GM18907 (cell line): Measurements from ENCODE around the gene EXD3.

Experiments
- ATAC-seq: cut with Tn5 transposase; IDR thresholded peaks from one replicate; pipeline ENCODE4 v1.9.1; 2021; ENCODE audit warnings: mild to moderate bottlenecking, moderate library complexity; ENCODE audit not compliant: unreplicated experiment

EXD3 gene

DNA sequence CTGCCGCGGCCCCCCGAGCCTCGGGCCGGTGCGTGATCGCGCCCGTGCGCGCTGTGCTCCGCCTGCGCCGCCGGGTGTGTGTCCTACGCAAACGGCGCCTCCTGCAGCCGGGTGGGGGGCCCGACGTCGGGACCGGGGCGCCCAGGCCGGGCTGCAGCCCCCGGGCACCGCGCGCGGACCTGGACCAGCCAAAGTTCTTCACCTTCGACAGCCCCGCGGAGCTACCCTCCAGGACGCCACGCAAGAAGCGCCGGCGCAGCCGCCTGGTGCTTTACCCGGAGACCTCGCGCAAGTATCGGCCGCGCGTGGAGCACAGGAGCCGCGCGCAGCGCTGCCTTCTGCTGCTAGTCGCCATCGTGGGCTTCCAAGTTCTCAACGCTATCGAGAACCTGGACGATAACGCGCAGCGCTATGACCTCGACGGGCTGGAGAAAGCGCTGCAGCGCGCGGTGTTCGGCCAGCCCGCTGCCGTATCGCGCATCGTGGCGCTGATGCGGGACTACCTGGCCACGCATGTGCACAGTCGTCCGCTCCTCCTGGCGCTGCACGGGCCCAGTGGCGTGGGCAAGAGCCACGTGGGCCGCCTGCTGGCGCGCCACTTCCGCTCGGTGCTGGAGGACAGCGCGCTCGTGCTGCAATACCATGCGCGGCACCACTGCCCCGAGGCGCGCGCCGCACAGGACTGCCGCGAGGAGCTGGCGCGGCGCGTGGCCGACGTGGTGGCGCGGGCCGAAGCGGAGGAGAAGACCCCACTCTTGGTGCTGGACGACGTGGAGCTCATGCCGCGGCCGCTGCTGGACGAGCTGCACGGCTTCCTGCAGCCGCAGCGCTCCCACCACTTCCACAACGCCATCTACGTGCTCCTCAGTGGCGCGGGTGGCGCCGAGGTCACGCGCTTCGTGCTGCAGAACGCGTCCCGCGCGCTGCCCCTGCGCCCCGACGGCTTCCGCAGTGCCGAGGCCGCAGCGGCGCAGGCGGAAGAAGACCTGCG lies 143.9 kb downstream of the EXD3 start:
- no peak for ATAC-seq

DNA sequence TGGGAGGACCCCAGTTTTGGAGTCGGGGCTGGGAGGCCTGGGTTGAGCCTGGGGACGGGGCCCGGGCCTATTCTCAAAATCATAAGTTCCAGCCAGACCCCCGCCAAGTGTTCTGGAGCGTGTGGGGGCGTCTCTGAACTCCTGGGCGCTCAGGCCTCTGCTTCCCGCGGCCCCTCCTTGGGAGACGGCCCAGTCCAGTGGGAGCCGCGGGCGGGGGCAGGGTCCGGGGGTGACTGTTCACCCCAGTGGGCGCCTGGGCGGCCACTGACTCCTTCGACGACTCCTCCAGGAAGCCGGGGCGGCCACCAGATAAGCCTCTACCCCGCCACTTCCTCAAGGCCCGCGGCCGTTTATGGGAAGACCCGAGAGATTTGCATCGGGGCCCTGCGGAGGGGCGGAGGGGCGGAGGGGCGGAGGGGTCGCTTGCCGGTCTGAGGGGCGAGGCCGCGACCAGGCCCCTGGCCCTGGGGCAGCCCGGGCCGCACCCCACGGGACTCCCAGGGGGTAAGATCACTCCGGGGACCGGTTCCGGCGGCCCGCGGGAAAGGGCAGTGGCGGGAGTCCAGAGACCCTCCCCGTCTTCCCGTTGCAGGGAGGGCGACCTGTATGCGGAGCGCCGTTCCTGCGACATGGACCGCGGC lies 144.8 kb downstream of the EXD3 start:
- ATAC-seq = peak; percentile 2

DNA sequence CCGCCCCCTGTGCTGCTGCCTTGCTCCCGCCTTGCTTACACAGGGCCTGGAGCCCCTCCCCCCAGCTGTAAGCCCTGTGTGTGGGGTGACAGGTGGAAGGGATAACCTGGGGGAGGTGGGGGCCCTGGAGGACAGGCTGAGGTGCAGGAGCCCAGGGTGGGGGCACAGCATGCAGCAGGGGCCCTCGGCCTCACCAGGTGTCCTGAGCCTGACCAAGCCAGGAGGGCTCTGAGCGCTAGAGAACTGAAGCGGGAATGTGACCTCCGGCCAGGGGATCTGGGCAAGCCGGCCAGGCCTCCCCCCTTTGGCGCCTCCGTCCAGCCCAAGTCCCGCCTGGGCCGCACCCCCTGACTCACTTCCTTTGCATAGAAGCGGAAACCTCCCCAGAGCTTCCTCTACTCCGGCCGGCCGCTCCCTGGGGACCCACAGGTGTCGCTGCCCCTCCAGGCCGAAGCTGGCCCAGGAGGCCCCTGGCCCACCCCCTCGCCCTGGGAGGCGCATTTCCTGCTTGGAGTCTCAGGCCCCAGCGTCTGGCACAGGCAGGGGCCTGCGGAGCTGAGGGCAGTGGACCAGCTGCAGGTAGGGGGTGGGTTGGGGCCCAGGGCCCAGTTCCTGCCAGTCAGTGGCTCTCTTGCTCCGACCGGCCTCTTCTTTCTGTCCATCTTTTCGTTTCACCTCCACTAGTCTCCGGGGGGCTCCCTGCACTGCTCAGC lies 145.5 kb downstream of the EXD3 start, which contains the start of gene TOR4A:
Gene TOR4A, plus strand, starts transcription at position 398 of the 713 bp plus-strand sequence. CDS start 964 bp downstream, outside the sequence.
- peak; percentile 69 for ATAC-seq

DNA sequence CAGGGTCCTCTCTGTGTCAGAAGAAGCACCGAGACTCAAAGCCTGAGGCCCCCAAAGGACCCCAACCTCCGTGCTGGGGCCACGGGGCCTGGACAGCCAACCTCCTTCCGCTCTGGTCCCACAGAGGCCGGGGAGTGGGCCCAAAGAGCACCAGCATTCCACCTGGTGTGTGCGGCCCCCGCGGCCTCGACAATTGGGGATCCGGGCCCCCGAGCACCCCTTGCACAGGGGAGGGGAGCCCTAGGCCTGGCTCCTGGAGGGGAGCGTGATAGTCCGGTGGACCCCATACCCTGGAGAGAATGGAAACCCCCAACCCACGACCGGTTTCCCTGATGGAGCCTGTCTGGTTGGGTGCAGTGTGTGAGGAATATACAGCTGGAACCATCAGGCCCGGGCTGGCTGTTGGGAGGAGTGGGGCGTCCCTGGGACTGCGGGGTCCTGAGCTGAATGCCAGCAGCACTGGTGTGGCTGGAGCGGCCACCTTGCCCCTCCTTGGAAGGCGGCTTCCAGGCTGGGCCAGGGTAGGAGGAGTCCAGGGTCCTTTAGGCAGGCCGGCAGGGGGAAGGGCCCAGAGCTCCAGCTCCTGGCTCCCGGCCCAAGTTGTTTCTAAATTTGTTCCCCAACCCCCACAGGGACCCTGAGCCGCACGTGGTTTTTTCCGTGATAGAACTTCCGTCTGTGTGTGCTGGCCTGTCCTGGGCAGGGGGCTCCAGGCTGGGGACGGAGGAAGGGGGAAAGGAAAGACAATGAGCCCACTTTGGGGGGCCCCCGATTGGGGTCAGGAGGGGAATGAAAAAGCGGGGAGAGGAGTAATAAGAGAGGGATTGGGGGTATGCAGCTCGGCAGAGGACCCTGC lies 146.3 kb downstream of the EXD3 start:
- ATAC-seq = peak; percentile 4

DNA sequence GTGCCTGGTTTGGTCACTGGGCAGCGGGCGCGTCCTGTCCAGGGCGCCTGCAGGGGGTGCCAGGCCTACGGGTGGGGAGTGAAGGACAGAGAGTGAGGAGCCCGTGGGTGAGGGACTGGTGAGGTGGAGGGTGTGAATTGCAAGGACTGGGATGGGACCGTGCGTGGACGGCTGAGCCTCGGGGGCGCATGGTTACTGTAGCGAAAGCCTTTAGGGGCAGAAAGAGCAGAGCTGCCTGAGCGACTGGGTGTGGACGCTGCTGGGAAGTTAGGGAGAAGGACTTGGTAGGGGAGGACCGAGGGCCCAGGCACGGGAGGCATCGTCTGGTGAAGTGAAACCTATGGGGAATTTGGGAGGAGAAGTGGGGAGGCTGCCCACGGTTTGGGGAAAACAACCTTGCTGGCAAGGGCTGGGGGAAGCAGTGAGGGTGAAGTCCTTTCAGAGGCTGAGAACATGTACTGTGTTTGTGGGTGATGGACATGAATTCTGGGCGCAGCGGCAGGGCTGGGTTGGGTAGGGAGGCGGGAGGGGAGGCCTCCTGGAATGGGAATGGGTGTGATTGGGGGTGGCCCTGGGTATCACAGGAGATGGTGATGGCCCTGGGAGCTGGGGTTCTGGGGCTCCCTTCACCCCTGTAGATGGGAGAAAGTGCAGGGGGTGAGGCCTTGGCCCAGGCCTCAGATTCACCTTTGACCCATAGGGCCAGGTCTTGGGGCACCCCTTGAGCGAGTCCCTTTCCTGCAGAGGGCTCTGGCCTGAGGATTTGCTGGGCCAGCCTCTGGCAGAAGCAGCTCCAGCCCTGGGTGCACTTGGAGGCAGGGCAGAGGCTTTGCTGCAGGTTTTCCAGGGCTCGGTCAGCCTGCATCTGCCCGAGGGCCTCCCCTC lies 147.1 kb downstream of the EXD3 start:
- ATAC-seq = no peak

DNA sequence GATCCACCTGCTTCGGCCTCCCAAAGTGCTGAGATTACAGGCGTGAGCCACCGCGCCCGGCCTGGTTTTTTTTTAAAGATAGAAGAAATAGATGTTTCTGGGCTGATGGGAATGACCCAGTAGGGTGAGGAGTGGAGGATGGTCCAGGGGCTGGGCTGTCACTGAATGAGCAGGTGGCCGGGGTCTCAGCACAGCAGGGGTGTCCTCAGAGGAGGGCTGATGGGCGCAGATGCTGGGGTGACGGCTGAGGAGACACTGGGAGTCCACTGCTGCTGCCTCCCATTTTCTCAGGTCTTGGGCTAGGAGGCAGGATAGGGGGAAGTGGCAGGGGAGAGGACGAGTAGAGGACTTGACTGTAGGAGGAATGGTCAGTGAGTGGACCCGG lies 147.8 kb downstream of the EXD3 start:
- no peak for ATAC-seq

DNA sequence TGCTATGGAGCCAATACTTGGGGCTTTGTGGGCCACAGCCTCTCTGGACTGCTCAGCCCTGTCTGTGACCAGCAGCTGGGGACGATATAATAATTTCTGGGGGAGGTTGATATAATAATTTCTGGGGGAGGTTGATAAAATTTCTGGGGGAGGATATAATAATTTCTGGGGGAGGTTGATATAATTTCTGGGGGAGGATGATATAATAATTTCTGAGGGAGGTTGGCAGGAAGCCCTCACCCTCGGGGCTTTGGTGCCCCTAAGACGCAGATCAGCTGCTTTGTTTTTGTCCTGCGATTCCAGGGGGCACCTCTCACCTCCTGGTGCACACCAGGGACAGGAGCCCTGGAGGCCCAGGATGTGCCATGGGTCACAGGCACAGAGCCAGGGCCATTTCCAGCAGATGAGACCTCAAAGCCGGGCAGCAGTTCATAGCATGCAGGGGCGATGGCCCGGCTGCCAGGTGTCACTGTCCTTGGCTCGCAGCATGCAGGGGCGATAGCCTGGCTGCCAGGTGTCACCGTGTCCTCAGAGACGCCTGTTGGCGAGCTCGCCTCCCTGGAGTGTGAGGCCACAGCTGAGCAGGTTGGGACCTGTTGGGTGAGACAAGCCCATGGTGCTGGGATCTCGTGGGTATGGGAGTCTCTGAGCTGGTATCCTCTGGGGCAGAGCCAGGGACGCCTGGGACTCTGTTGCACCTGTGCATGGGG lies 149.2 kb downstream of the EXD3 start:
- ATAC-seq = no peak

DNA sequence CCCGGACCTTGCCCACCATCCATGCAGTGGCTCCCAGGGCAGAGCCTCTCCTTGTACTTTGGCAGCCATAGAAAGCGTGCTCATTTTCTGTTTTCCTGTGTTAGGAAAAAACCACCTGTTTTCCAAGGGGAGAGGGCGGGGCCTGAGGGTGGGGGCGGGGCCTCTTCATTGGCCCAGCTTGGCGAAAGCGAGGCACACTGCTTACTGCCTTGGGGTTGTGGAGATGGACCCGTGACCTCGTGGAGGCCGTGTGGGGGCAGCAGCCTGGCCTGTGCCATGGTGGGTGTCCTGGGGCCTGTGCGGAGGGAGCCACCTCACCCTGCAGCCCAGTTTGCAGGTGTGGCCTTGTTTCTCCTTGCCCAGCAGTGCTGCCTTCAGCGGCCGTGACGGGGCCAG lies 149.9 kb downstream of the EXD3 start:
- ATAC-seq = no peak

DNA sequence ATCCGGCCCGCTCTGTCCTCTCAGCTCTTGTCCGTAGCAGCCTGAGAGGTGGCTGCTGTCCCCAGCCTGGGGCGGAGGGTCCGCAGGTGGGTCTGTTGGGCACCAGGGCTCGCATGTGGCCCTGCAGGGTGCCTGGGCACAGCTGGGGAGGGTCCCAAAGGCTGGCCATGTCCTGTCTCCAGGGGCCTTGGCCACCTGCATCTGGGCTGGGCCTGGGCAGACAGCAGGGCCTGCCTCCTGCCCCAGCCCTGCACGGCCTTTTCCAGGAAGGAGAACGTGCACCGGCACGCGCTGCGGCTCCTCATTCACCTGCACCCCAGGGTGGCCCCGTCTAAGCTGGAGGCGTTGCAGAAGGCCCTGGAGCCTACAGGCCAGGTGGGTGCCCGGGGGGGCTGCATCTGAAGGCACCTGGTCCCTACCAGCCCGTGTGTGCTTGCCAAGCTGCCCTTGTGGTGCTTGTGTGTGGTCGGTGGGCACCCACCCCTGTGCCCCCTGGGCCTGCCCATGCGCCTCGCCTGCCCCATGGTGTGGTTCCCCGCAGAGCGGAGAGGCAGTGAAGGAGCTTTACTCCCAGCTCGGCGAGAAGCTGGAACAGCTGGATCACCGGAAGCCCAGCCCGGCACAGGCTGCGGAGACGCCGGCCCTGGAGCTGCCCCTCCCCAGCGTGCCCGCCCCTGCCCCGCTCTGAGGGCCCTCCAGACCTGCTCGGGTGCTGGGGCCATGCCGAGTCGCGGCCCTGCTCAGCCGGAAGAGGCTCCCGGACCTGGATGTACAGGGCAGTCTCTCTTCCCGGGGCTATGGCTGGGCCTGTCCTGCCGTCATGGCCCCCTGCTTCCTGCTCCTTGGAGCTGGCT lies 150.5 kb downstream of the EXD3 start:
- ATAC-seq = no peak

DNA sequence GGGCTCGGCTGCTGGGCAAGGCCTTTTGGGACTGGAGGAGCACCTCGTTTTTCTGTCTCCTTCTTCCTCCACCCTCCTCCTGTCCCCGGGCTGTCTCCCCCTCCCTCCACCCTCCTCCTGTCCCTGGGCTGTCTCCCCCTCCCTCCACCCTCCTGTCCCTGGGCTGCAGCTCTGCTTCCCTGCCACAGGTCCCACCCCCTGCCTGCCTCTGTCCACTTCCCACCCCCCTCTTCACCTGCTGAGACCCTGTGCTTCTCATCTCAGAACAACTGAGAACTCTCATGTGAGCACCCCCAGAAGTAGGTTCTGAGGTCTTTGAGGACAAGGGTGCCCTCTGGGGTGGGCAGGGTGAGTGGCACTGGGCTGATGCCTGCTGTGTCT lies 151.3 kb downstream of the EXD3 start:
- ATAC-seq = no peak

DNA sequence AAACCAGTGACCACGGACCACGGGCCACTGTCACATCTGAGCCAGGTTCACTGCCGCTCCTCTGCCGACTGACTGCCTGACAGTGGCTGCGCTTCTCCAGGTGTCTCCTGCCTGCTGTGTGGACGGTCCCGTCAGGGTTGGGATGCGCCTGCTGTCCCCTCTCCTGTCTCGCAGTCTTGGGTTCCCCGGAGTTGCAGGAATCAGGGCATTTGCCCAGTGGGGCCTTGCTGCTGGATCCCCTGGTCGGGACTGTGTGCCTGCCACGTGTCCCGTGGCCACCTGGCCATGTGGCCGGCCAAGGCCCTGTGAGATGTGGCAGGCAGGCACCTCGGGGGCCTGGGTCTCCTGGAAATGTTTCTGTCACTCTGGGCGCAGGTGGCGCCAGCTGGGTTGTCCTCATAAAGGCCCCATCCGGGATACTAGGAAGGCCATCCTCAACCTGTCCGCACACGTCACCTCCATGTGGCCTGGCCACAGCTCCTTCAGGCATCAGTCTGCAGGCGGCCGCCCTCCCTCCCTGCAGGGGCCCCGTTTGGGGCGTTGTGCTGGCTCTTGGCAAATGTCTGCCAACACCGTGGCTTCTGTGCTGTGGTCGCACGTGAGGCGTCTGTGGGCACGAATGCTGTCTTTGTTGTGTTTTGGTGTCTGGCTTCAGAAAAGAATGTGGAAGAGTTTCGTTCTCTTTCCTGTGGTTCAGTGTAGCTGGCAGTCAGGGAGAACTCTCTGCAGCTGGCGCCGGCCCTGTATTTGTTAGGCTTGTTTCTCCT lies 151.8 kb downstream of the EXD3 start:
- no peak for ATAC-seq

DNA sequence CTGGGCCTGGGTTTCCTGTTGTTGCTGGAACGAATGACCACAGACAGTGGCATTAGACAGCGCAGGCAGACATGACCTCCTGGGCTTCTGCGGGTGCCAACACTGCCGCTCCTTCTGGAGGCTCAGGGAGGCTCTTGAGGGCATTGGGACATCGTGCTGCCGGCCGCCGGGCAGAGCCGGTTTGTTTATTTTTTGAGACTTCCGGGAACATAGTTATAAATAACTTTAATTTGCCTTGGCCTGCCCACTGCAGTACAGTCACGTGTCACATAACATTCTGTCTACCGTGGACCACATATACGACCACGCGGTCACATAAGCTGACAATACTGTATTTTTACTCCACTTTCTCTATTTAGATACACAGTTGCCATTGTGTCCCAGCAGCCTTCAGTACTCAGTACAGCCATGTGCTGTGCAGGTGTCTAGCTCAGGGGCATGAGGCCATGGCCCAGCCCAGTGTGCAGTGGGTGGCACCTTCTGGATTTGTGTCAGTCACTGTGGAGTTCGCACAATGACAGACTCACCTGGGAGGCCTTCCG lies 153.7 kb downstream of the EXD3 start:
- no peak for ATAC-seq

DNA sequence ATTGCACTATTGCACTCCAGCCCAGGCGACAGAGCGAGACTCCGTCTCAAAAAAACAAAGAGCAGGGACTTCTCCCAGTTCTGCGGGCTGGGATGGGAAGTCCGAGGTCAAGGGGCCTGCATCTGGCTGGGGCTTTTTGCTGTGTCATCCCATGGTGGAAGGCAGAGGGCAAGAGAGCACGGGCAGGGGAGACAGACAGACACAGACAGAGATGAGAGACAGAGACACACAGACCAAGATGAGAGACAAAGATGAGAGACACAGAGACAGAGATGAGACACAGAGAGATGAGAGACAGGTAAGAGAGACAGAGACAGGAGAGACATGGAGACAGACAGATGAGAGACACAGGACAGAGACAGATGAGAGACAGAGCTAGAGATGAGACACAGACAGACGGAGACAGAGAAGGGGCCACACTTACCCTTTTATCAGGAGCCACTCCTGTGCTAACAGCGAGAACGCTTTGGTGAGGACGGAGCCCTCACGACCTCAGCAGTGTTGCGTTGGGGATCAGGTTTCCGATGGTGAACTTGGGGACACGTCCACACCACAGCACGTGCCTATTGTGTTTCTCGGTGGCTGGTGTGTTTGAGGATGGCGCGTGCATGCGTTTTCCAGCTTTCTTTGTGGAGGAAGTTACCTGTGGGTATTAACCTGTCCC lies 154.3 kb downstream of the EXD3 start:
- no peak for ATAC-seq

DNA sequence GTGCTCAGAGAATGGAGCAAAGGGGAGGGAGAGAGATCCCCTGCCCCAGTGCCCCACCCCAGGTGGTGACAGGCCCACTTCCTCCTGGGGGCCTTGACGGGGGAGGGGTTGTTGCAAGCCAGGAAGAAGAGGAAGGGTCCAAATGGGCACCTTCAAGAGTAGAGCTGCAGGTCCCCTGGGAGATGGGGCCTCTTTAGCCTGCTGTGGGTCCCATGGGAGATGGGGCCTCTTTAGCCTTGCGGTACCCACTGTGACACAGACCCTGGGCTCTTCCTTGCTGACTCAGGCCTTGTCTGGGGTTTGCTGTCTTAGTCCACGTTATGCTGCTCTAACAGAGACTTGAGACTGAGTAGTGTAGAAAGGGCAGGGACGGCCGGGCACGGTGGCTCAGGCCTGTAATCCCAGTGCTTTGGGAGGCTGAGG lies 155.0 kb downstream of the EXD3 start:
- no peak for ATAC-seq

DNA sequence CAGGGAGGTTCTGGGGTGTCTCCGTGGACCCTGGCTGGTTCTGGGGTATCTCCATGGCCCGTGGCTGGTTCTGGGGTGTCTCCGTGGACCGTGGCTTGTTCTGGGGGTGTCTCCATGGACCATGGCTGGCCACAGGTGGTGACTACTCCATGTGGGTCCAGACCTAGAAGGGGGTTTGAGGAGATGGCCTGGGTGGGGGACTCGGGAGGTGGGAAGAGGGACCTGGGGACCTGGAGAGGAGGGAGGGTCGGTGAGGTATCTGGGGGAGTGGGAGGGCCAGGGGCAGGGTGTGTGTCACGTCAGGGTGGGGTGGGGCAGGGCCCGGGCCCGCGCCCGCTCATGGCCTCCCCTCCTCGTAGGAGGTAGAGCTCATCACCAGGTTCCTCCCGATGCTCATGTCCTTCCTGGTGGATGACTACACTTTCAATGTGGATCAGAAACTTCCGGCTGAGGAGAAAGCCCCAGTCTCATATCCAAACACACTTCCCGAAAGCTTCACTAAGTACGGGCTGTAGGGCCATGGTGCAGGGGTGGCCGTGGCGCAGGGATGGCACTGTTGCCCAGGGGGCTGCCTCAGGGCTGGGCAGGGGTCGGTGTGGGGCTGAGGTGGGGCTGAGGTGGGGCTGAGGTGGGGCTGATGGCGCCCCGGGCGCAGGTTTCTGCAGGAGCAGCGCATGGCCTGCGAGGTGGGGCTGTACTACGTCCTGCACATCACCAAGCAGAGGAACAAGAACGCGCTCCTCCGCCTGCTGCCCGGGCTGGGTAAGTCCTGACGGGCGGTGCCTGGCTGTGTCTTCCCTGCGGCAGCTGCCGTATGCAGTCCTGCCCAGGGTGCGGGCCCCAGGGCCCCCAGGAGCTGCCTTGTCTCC lies 156.1 kb downstream of the EXD3 start:
- no peak for ATAC-seq

DNA sequence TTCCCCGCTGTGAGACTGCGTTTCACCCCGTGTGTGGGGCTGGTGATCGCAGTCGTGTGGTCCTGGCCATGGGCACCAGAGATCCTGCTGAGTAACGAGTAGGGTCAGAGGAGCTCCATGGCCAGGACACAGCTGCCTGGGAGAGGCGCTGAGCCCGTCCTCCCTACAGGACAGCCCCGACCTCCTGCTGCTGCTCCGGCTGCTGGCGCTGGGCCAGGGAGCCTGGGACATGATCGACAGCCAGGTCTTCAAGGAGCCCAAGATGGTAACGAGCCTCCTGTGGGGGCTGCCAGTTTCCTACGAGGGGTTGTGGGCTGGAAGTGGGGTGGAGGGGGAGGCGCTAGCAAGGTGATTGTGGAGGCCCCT lies 156.8 kb downstream of the EXD3 start:
- ATAC-seq = no peak
